IPS DF 4.7 (cell line): ENCODE results near the gene MAEA.

Experiments
- DNase-seq: peaks from one replicate; pipeline ENCODE4 v3.0.0-alpha.2; 2013; ENCODE audit warnings: low spot score; ENCODE audit errors: extremely low read depth

The MAEA gene

GRCh38 chr4:1289207-1290164 is at the start of gene MAEA:
MAEA (plus strand) TSS chr4:1289891; CDS start chr4:1289914, 23 bp downstream.
- peak; percentile 87 for DNase-seq

- no peak for DNase-seq
Measured at GRCh38 chr4:1239950-1240307, 49.8 kb upstream of the MAEA start.

- DNase-seq = no peak
Measured at GRCh38 chr4:1240721-1241465, 48.8 kb upstream of the MAEA start.

- DNase-seq = no peak
Measured at GRCh38 chr4:1241466-1241935, 48.2 kb upstream of the MAEA start.

- no peak for DNase-seq
Measured at GRCh38 chr4:1241936-1242505, 47.7 kb upstream of the MAEA start.

- DNase-seq = no peak
Measured at GRCh38 chr4:1242506-1243450, 46.9 kb upstream of the MAEA start.

GRCh38 chr4:1243451-1244080 is 46.1 kb upstream of the MAEA start:
- no peak for DNase-seq

GRCh38 chr4:1244081-1244977 is 45.4 kb upstream of the MAEA start:
- no peak for DNase-seq

- no peak for DNase-seq
Measured at GRCh38 chr4:1244978-1245471, 44.7 kb upstream of the MAEA start.

GRCh38 chr4:1245481-1246051 is 44.1 kb upstream of the MAEA start:
- DNase-seq = no peak

- DNase-seq = no peak
Measured at GRCh38 chr4:1246111-1246881, 43.4 kb upstream of the MAEA start.

- no peak for DNase-seq
Measured at GRCh38 chr4:1246901-1247863, 42.5 kb upstream of the MAEA start.

GRCh38 chr4:1247864-1248244 is 41.8 kb upstream of the MAEA start:
- DNase-seq = no peak

- DNase-seq = no peak
Measured at GRCh38 chr4:1248245-1249147, 41.2 kb upstream of the MAEA start, which contains the start of gene CTBP1. CTBP1 (minus strand) TSS chr4:1249130; CDS start chr4:1241331, 7,799 bp downstream.

GRCh38 chr4:1249148-1249730 is 40.5 kb upstream of the MAEA start:
- no peak for DNase-seq
